Measurements from ENCODE around the gene PCDH9. TPM values are rescaled to one million over a fixed set of nuclear protein-coding genes. Genes with fewer than 3 reads are reported as not detected.

The PCDH9 gene
- total and polyA plus RNA-seq, 2 experiments from 2014 or later, result 0.31 to 0.52 TPM

DNA sequence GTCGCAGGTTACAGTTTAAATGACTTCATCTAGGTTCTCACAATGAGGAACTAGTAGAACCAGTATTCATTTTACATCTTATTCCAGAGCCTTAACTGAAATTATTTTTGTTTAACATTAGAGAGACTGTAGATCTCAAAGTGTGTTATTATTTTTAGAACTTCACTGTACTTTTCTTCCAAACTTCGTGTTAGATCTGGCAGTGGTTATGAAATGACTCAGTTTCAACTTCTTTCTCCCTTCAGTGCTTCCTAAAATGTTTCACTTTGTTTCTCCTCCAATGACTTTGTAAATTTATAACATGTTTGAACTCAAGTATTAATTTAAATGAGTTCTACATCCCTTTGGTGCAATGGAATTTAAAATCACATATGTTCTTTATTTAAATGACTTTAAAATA is 139.3 kb downstream of the PCDH9 start:
- H3K27ac ChIP-seq (ENCODE audit: low read depth), result no peak overlapping the region
- Mint-ChIP-seq H3K9me3 (no peaks in the 10 kb centered on the region), H3K27me3 (ENCODE audit: insufficient read depth, low read depth, poor library complexity) (peaks cover 2% of the 10 kb centered on the region), H3K36me3 (ENCODE audit: low read depth) (no peaks in the 10 kb centered on the region), H3K4me1 (no peaks in the 10 kb centered on the region), H3K27ac (no peak overlapping the region), H3K4me3 (no peak overlapping the region)
- TF ChIP-seq, protein P1, sequence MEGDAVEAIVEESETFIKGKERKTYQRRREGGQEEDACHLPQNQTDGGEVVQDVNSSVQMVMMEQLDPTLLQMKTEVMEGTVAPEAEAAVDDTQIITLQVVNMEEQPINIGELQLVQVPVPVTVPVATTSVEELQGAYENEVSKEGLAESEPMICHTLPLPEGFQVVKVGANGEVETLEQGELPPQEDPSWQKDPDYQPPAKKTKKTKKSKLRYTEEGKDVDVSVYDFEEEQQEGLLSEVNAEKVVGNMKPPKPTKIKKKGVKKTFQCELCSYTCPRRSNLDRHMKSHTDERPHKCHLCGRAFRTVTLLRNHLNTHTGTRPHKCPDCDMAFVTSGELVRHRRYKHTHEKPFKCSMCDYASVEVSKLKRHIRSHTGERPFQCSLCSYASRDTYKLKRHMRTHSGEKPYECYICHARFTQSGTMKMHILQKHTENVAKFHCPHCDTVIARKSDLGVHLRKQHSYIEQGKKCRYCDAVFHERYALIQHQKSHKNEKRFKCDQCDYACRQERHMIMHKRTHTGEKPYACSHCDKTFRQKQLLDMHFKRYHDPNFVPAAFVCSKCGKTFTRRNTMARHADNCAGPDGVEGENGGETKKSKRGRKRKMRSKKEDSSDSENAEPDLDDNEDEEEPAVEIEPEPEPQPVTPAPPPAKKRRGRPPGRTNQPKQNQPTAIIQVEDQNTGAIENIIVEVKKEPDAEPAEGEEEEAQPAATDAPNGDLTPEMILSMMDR (conservative IDR thresholded peaks at IDR 0.05; ENCODE audit: low read depth in 2 of 2), result no peak
- TF ChIP-seq POLR2AphosphoS5 (IDR thresholded peaks at IDR 0.05; ENCODE audit: low read depth) (no peak), ZNF114 (CRISPR knock-in tag; IDR thresholded peaks at IDR 0.05) (no peak), EZH2phosphoT487 (IDR thresholded peaks at IDR 0.05; ENCODE audit: unreplicated experiment) (no peak), STAT1 (IDR thresholded peaks at IDR 0.05; ENCODE audit: unreplicated experiment) (no peak), JUNB (IDR thresholded peaks at IDR 0.05; ENCODE audit: unreplicated experiment) (no peak)
- TF ChIP-seq, protein P2, sequence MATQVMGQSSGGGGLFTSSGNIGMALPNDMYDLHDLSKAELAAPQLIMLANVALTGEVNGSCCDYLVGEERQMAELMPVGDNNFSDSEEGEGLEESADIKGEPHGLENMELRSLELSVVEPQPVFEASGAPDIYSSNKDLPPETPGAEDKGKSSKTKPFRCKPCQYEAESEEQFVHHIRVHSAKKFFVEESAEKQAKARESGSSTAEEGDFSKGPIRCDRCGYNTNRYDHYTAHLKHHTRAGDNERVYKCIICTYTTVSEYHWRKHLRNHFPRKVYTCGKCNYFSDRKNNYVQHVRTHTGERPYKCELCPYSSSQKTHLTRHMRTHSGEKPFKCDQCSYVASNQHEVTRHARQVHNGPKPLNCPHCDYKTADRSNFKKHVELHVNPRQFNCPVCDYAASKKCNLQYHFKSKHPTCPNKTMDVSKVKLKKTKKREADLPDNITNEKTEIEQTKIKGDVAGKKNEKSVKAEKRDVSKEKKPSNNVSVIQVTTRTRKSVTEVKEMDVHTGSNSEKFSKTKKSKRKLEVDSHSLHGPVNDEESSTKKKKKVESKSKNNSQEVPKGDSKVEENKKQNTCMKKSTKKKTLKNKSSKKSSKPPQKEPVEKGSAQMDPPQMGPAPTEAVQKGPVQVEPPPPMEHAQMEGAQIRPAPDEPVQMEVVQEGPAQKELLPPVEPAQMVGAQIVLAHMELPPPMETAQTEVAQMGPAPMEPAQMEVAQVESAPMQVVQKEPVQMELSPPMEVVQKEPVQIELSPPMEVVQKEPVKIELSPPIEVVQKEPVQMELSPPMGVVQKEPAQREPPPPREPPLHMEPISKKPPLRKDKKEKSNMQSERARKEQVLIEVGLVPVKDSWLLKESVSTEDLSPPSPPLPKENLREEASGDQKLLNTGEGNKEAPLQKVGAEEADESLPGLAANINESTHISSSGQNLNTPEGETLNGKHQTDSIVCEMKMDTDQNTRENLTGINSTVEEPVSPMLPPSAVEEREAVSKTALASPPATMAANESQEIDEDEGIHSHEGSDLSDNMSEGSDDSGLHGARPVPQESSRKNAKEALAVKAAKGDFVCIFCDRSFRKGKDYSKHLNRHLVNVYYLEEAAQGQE (IDR thresholded peaks at IDR 0.05; ENCODE audit: unreplicated experiment), result no peak
- TF ChIP-seq, protein P3, sequence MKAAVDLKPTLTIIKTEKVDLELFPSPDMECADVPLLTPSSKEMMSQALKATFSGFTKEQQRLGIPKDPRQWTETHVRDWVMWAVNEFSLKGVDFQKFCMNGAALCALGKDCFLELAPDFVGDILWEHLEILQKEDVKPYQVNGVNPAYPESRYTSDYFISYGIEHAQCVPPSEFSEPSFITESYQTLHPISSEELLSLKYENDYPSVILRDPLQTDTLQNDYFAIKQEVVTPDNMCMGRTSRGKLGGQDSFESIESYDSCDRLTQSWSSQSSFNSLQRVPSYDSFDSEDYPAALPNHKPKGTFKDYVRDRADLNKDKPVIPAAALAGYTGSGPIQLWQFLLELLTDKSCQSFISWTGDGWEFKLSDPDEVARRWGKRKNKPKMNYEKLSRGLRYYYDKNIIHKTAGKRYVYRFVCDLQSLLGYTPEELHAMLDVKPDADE (IDR thresholded peaks at IDR 0.05), result no peak
- H3K9me2 ChIP-seq (ENCODE audit: insufficient read depth), result no peaks in the 10 kb centered on the region
- no peaks in the 10 kb centered on the region for H4K20me1 ChIP-seq (replicated peaks; ENCODE audit: insufficient read depth)
- no peaks in the 10 kb centered on the region for H3K27me3 ChIP-seq (ENCODE audit: insufficient read depth)
- no peak overlapping the region for H3K4me2 ChIP-seq
- H3K36me3 ChIP-seq (ENCODE audit: insufficient read depth), result no peaks in the 10 kb centered on the region
- no peaks in the 10 kb centered on the region for H3F3A ChIP-seq (replicated peaks; ENCODE audit: low read depth)
- ATAC-seq, result no peak
- H3K79me2 ChIP-seq (replicated peaks; ENCODE audit: insufficient read depth), result no peaks in the 10 kb centered on the region
- no peak overlapping the region for H3K4me3 ChIP-seq
- H2AFZ ChIP-seq, result no peak overlapping the region
- DNase-seq (ENCODE audit: low spot score), result no peak
- H3K4me1 ChIP-seq (ENCODE audit: insufficient read depth), result no peaks in the 10 kb centered on the region

DNA sequence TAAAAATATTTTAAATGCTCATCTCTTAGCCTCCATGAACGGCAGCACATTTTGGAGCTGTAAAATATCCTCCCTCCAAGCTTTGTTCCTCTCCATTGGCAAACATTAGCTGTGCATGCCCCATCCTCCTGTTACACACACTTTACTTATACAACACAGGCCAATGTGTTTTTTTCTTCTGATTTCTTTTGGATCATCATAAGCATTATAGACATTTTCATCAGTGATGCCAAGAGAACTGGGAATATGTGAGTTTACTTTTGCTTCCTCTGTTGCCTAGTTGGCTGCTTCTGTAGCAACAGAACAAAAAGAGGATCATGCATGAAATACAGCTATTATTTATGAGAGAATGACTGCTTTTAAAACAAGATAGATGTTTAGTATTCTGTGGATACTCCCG is 142.6 kb downstream of the PCDH9 start:
- no peak overlapping the region for H3K4me2 ChIP-seq
- no peak for ATAC-seq
- H3K79me2 ChIP-seq (replicated peaks; ENCODE audit: insufficient read depth), result no peaks in the 10 kb centered on the region
- TF ChIP-seq EZH2phosphoT487 (IDR thresholded peaks at IDR 0.05; ENCODE audit: unreplicated experiment) (no peak), JUNB (IDR thresholded peaks at IDR 0.05; ENCODE audit: unreplicated experiment) (no peak), NANOG (IDR thresholded peaks at IDR 0.05; ENCODE audit: borderline replicate concordance) (no peak), ZNF331 (CRISPR knock-in tag; IDR thresholded peaks at IDR 0.05; ENCODE audit: low read depth) (no peak), ZNF114 (CRISPR knock-in tag; IDR thresholded peaks at IDR 0.05) (no peak), CREB1 (CRISPR knock-in tag; IDR thresholded peaks at IDR 0.05; ENCODE audit: low read depth) (no peak), POLR2AphosphoS5 (IDR thresholded peaks at IDR 0.05; ENCODE audit: low read depth) (no peak), STAT1 (IDR thresholded peaks at IDR 0.05; ENCODE audit: unreplicated experiment) (no peak), EZH2 (IDR thresholded peaks at IDR 0.05; ENCODE audit: low read depth, unreplicated experiment) (no peak)
- TF ChIP-seq, protein P1 (conservative IDR thresholded peaks at IDR 0.05; ENCODE audit: low read depth in 2 of 2), result no peak
- TF ChIP-seq, protein P2 (IDR thresholded peaks at IDR 0.05; ENCODE audit: unreplicated experiment), result no peak

More for the DNA sequence above, 142.6 kb downstream of the PCDH9 start:
- H3K4me3 Mint-ChIP-seq, result no peak overlapping the region
- H3K9me2 ChIP-seq (ENCODE audit: insufficient read depth), result no peaks in the 10 kb centered on the region
- no peaks in the 10 kb centered on the region for H3K9me3 Mint-ChIP-seq
- no peaks in the 10 kb centered on the region for H3K27me3 Mint-ChIP-seq (ENCODE audit: insufficient read depth, low read depth, poor library complexity)
- H3F3A ChIP-seq (replicated peaks; ENCODE audit: low read depth), result no peaks in the 10 kb centered on the region
- H3K27me3 ChIP-seq (ENCODE audit: insufficient read depth), result no peaks in the 10 kb centered on the region
- DNase-seq (ENCODE audit: low spot score), result no peak
- no peak overlapping the region for H3K27ac Mint-ChIP-seq
- H3K4me3 ChIP-seq, result no peak overlapping the region
- no peaks in the 10 kb centered on the region for H4K20me1 ChIP-seq (replicated peaks; ENCODE audit: insufficient read depth)
- no peaks in the 10 kb centered on the region for H3K36me3 ChIP-seq (ENCODE audit: insufficient read depth)
- H3K4me1 Mint-ChIP-seq, result no peaks in the 10 kb centered on the region
- H3K4me1 ChIP-seq (ENCODE audit: insufficient read depth), result no peaks in the 10 kb centered on the region
- H3K36me3 Mint-ChIP-seq (ENCODE audit: low read depth), result no peaks in the 10 kb centered on the region
- no peak overlapping the region for H2AFZ ChIP-seq
- no peak overlapping the region for H3K27ac ChIP-seq (ENCODE audit: low read depth)

All from GM23338 (cell line).